GM21447 (cell line): ENCODE results near the gene JOSD1.
"Not testable (repeated sequence)": the region's sequence is repeated elsewhere in the genome, so short reads cannot be mapped to it uniquely, and the experiment has no call there.

Experiments used
- ATAC-seq: cut with Tn5 transposase; IDR thresholded peaks from one replicate; pipeline ENCODE4 v1.9.1; 2021; ENCODE audit not compliant: unreplicated experiment

Gene JOSD1

GRCh38 chr22:38694940-38695339, 5.8 kb downstream of the JOSD1 start:
- no peak for ATAC-seq

GRCh38 chr22:38694049-38694448, 6.7 kb downstream of the JOSD1 start:
- no peak for ATAC-seq

GRCh38 chr22:38689651-38690050, 11.1 kb downstream of the JOSD1 start:
- ATAC-seq = no peak

- ATAC-seq = no peak
These were observed 15.0 kb downstream of the JOSD1 start for GRCh38 chr22:38685761-38686160.

GRCh38 chr22:38684895-38685294, 15.8 kb downstream of the JOSD1 start:
- ATAC-seq = no peak

- peak; percentile 90 for ATAC-seq
These were observed 19.0 kb downstream of the JOSD1 start, which contains the start of gene TOMM22 for GRCh38 chr22:38681582-38682335. Gene TOMM22, plus strand, starts transcription at chr22:38681957. Its CDS starts 22 bp downstream, at chr22:38681979.

- ATAC-seq = no peak
These were observed 24.9 kb downstream of the JOSD1 start for GRCh38 chr22:38675833-38676232.

- no peak for ATAC-seq
These were observed 25.9 kb downstream of the JOSD1 start for GRCh38 chr22:38674888-38675287.

- peak; percentile 31 for ATAC-seq
These were observed 43.5 kb downstream of the JOSD1 start for GRCh38 chr22:38657045-38657909.

- ATAC-seq = peak; percentile 76
These were observed 44.3 kb downstream of the JOSD1 start, which contains the start of the genes CBY1 and FAM227A for GRCh38 chr22:38656256-38657044. Gene CBY1, plus strand, starts transcription at chr22:38656638. Its CDS starts 11,417 bp downstream, at chr22:38668055. Gene FAM227A, minus strand, starts transcription at chr22:38656392. Its CDS starts 6,224 bp downstream, at chr22:38650168.

GRCh38 chr22:38655519-38656255, 45.1 kb downstream of the JOSD1 start:
- no peak for ATAC-seq

- no peak for ATAC-seq
These were observed 47.0 kb downstream of the JOSD1 start for GRCh38 chr22:38653741-38654140.

- ATAC-seq = no peak
These were observed 47.9 kb downstream of the JOSD1 start for GRCh38 chr22:38652859-38653258.

- no peak for ATAC-seq
These were observed 50.8 kb downstream of the JOSD1 start for GRCh38 chr22:38649841-38650522.

GRCh38 chr22:38645430-38645829, 55.3 kb downstream of the JOSD1 start:
- no peak for ATAC-seq

GRCh38 chr22:38644245-38644644, 56.5 kb downstream of the JOSD1 start:
- not testable (repeated sequence) for ATAC-seq

- ATAC-seq = no peak
These were observed 59.2 kb downstream of the JOSD1 start for GRCh38 chr22:38641476-38642040.

- no peak for ATAC-seq
These were observed 62.0 kb downstream of the JOSD1 start for GRCh38 chr22:38638728-38639127.

GRCh38 chr22:38638216-38638615, 62.5 kb downstream of the JOSD1 start:
- ATAC-seq = no peak
